DOHH2 (cell line): ENCODE data around the gene CENPO.

ENCODE experiments used
- EZH2phosphoT487 ChIP-seq: fragments of 200-600 bp; sonication (generic); IDR thresholded peaks from 2 replicates; pipeline ENCODE4 v1.6.1; 2017; ENCODE audit warnings: borderline replicate concordance, mild to moderate bottlenecking, antibody characterized with exemption, low read length, moderate library complexity, mixed read lengths
- TF ChIP-seq, protein P1 (sequence below): fragments of 200-600 bp; sonication (generic); IDR thresholded peaks from one replicate; pipeline ENCODE4 v1.5.1; 2014; ENCODE audit warnings: antibody characterized with exemption, mild to moderate bottlenecking, low read depth, low read length; ENCODE audit not compliant: poor library complexity, severe bottlenecking

DNA sequence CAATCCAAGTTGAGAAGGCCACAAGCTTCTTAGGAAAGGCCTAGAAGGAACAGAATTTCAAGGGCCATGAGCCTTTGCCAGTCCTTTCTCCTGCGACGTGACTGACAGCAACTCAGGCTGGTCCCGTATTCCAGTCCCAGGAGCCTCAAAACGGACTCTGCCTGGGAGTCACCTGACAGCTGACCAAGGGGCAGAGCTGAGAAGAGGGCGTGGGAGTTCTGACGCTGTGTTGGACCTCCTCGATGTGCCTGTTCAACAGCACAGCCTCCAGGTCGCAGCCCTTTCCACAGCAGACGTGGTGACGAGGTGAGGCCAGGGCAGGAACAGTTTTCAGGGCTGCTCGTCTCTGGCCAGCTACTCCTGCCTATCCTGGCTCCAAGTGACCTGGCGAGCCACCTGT lies 37.6 kb downstream of the CENPO start:
- TF ChIP-seq, protein P1, sequence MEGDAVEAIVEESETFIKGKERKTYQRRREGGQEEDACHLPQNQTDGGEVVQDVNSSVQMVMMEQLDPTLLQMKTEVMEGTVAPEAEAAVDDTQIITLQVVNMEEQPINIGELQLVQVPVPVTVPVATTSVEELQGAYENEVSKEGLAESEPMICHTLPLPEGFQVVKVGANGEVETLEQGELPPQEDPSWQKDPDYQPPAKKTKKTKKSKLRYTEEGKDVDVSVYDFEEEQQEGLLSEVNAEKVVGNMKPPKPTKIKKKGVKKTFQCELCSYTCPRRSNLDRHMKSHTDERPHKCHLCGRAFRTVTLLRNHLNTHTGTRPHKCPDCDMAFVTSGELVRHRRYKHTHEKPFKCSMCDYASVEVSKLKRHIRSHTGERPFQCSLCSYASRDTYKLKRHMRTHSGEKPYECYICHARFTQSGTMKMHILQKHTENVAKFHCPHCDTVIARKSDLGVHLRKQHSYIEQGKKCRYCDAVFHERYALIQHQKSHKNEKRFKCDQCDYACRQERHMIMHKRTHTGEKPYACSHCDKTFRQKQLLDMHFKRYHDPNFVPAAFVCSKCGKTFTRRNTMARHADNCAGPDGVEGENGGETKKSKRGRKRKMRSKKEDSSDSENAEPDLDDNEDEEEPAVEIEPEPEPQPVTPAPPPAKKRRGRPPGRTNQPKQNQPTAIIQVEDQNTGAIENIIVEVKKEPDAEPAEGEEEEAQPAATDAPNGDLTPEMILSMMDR: no peak
- TF ChIP-seq EZH2phosphoT487: no peak
